Heart left ventricle (tissue), 16 donors: ENCODE results near the gene RABL6. TPM values are rescaled to one million over a fixed set of nuclear protein-coding genes. Genes with fewer than 3 reads are reported as not detected.

ENCODE experiments used
- ATAC-seq, 4 donors: fragments of 200-7000 bp; cut with Tn5 transposase; one replicate each; pipeline ENCODE4 v1.9.1; 2020 to 2022; ENCODE audit warnings: moderate library complexity in 4 of 4, mild to moderate bottlenecking in 3 of 4, moderate number of reproducible peaks in 1 of 4
- DNase-seq, 5 donors: peaks; one replicate each; pipeline ENCODE4 v3.0.0-alpha.2; 2020
- H3K27ac ChIP-seq, 12 donors: fragments of 200-600 bp; sonication (generic) in 4 of 12; one replicate each; pipeline versions ENCODE4 v1.5.0 to v1.8.0; 2016 to 2022; ENCODE audit warnings: mild to moderate bottlenecking in 2 of 12
- H3K27me3 ChIP-seq, 9 donors: fragments of 200-600 bp; sonication (generic) in 2 of 9; one replicate each; pipeline versions ENCODE4 v1.5.1 to v1.8.0; 2016 to 2022; ENCODE audit warnings: mild to moderate bottlenecking in 3 of 9
- H3K36me3 ChIP-seq, 9 donors: fragments of 200-600 bp; sonication (generic) in 2 of 9; one replicate each; pipeline versions ENCODE4 v1.5.0 to v1.8.0; 2018 to 2022; ENCODE audit warnings: mild to moderate bottlenecking in 2 of 9
- H3K4me1 ChIP-seq, 12 donors: fragments of 200-600 bp; sonication (generic) in 4 of 12; one replicate each; pipeline versions ENCODE4 v1.5.0 to v1.8.0; 2016 to 2022; ENCODE audit warnings: mild to moderate bottlenecking in 3 of 12
- H3K4me3 ChIP-seq, 12 donors: fragments of 200-600 bp; sonication (generic) in 4 of 12; one replicate each; pipeline versions ENCODE4 v1.5.0 to v1.8.0; 2017 to 2022; ENCODE audit warnings: mild to moderate bottlenecking in 9 of 12, moderate library complexity in 4 of 12
- H3K9me3 ChIP-seq, 12 donors: fragments of 200-600 bp; sonication (generic) in 4 of 12; one replicate each; pipeline versions ENCODE4 v1.5.0 to v1.8.0; 2016 to 2022; ENCODE audit warnings: mild to moderate bottlenecking in 1 of 12
- CTCF ChIP-seq, 12 donors: fragments of 200-600 bp; sonication (generic) in 4 of 12; IDR thresholded peaks; one replicate each; pipeline versions ENCODE4 v1.5.0 to v1.8.0; 2018 to 2022; ENCODE audit warnings: antibody characterized with exemption in 12 of 12, mild to moderate bottlenecking in 5 of 12
- POLR2A ChIP-seq, 2 donors: fragments of 450-650 bp; IDR thresholded peaks; one replicate each; pipeline ENCODE4 v1.6.1; 2017; ENCODE audit warnings: antibody characterized with exemption in 2 of 2, mild to moderate bottlenecking in 2 of 2, moderate library complexity in 2 of 2
- WGBS, 4 donors: extraction: QIAGEN DNeasy Blood & Tissue Kit in 2 of 4; methylation state at CpG; one replicate each; pipeline versions ENCODE4 v1.1.5 to v1.1.7; 2013 to 2018; 5-methylcytosine and 5-hydroxymethylcytosine counted together
- intact Hi-C, 10 donors: fragments of 100-400 bp; cut with DNase I; formaldehyde crosslinking; loops; one replicate each; pipeline versions ENCODE4 v1.11.1 to v1.14.2; 2022
- polyA plus RNA-seq, 2 donors: library from polyadenylated mRNA; stranded (reverse); fragments of 200-250 nt; gene quantifications; one replicate each; pipeline ENCODE4 v1.2.3, GENCODE V29; 2013
- total RNA-seq, 9 donors: library from RNA; depleted of rRNA in 2 of 9; stranded (reverse); fragments of >200 nt in 2 of 9; fragmentation: NEBNext Ultra II Directional in 3 of 9; extraction: Animal tissue kit (Norgen Biotek cat#: 25700) in 3 of 9; gene quantifications; one replicate each; pipeline versions ENCODE4 v1.1.0 to v1.2.4, GENCODE V29; 2016 to 2023
- donor health status: ischemic (EF 13 %, LVEDD 7.1; RV severe dilation, severe dysfunction).
- donor health status: healthy with polysubstance abuse.
- donor health status: DM: no; HTN: yes; CAD: no.
- donor health status: DM: no; HTN: no; CAD: no.
- donor health status: ischemic (EF 25% LVEDD 6.9; RV normal size, moderate dysfunction).
- donor health status: ischemic (EF 25% LVEDD 5.7; RV mildly dilated, moderate dysfunction).
- donor health status: healthy.
- donor health status: DM: yes; HTN: yes; CAD: no.
- donor health status: ischemic (EF 35%, LVEDD 5.7; RV mildly dilated, moderate dysfunction).
- donor health status: nonischemic (EF 11% LVEDD 7.7; RV severe dilation, severe dysfunction).
- donor health status: DM: yes; HTN: yes; CAD: no.
- donor health status: PGD.
- donor health status: ischemic (EF 29% LVEDD 5.4; RV normal size, mild dysfunction).
- donor health status: nonischemic (EF 23%, LVEDD 6.1; RV moderate dilation, normal function).

Gene RABL6
- total and polyA plus RNA-seq, 11 donors: 59.4 to 90.8 (median 71.6) TPM

- no peaks in the 10 kb centered on the region for H3K27me3 ChIP-seq
- intact Hi-C loops: loop anchor here in 1 of 10 donors (5.0 kb wide), 1 partner anchor 192 kb away; no protein-coding TSS in a partner anchor
- H3K4me1 ChIP-seq: peaks cover 0 to 21% (median 11%) of the 10 kb centered on the region in 12 donors
- no peak for ATAC-seq
- H3K9me3 ChIP-seq: no peaks in the 10 kb centered on the region
- 91 to 92% (median 92%) methylated on average over 36 to 44 of the region's 44 CpGs for WGBS, 4 donors
- H3K27ac ChIP-seq: no peak overlapping the region
- TF ChIP-seq POLR2A (IDR thresholded peaks at IDR 0.05) (no peak), CTCF (IDR thresholded peaks at IDR 0.05) (no peak)
- no peak overlapping the region for H3K4me3 ChIP-seq
- peak in 1 of 5 donors; percentile 42 for DNase-seq
- peaks cover 0 to 72% (median 62%) of the 10 kb centered on the region in 9 donors for H3K36me3 ChIP-seq
These were observed 17.8 kb downstream of the RABL6 start for GRCh38 chr9:136825295-136826187.

- Histone ChIP-seq H3K27me3 (no peaks in the 10 kb centered on the region), H3K9me3 (no peaks in the 10 kb centered on the region), H3K27ac (no peak overlapping the region), H3K36me3 (peaks cover 0 to 78% (median 68%) of the 10 kb centered on the region in 9 donors), H3K4me3 (no peak overlapping the region), H3K4me1 (peaks cover 0 to 15% (median 6%) of the 10 kb centered on the region in 12 donors)
- TF ChIP-seq POLR2A (IDR thresholded peaks at IDR 0.05) (no peak), CTCF (IDR thresholded peaks at IDR 0.05) (no peak)
- intact Hi-C loops: loop anchor here in 1 of 10 donors (5.0 kb wide), 1 partner anchor 191 kb away; no protein-coding TSS in a partner anchor
- 92 to 97% (median 94%) methylated on average over 7 to 17 of the region's 17 CpGs for WGBS, 4 donors
- no peak for ATAC-seq
- DNase-seq: peak in 1 of 5 donors; percentile 40
These were observed 18.4 kb downstream of the RABL6 start for GRCh38 chr9:136826188-136826541.

- WGBS, 4 donors: 91 to 94% (median 92%) methylated on average over 23 to 24 of the region's 24 CpGs
- Histone ChIP-seq H3K36me3 (peaks cover 0 to 85% (median 74%) of the 10 kb centered on the region in 9 donors), H3K4me1 (peaks cover 0 to 8% (median 0%) of the 10 kb centered on the region in 12 donors), H3K9me3 (no peaks in the 10 kb centered on the region), H3K4me3 (no peak overlapping the region), H3K27me3 (no peaks in the 10 kb centered on the region), H3K27ac (no peak overlapping the region)
- no peak for ATAC-seq
- no peak for TF ChIP-seq CTCF (IDR thresholded peaks at IDR 0.05)
- no peak for TF ChIP-seq POLR2A (IDR thresholded peaks at IDR 0.05)
- peak in 3 of 5 donors; percentile 14 to 38 (median 30) for DNase-seq
- intact Hi-C loops: loop anchor here in 1 of 10 donors (5.0 kb wide), 1 partner anchor 190 kb away; no protein-coding TSS in a partner anchor
These were observed 19.2 kb downstream of the RABL6 start for GRCh38 chr9:136826703-136827582.
